Measurements from ENCODE around the gene RPAP3. TPM values are rescaled to one million over a fixed set of nuclear protein-coding genes. Genes with fewer than 3 reads are reported as not detected.

The RPAP3 gene
- total RNA-seq, 1 experiment from 2014 or later, result 44.3 TPM

GRCh38 chr12:47709671-47710070 lies 3.8 kb upstream of the RPAP3 start:
- POLR2A ChIA-PET, result no interaction called here

GRCh38 chr12:47709237-47709636 lies 3.4 kb upstream of the RPAP3 start:
- ChIA-PET CTCF (interaction anchor here (0.9 kb wide), 1 partner anchor 129 kb away, joined by 3 read pairs; no protein-coding TSS in a partner anchor), POLR2A (no interaction called here)
- ATAC-seq (no peak), DNase-seq (ENCODE audit: low spot score) (no peak)
- H3K27ac Mint-ChIP-seq, result no peak overlapping the region
- no peak overlapping the region for H3K4me3 Mint-ChIP-seq
- H3K36me3 Mint-ChIP-seq, result no peaks in the 10 kb centered on the region
- H3K9me3 Mint-ChIP-seq, result no peaks in the 10 kb centered on the region
- peaks cover 18% of the 10 kb centered on the region for H3K27me3 Mint-ChIP-seq (ENCODE audit: low read depth)
- H3K4me1 Mint-ChIP-seq, result peaks cover 12% of the 10 kb centered on the region
- no peak for TF ChIP-seq HMGA2 (CRISPR knock-in tag; IDR thresholded peaks at IDR 0.05)
- no peak for TF ChIP-seq RORB (CRISPR knock-in tag; IDR thresholded peaks at IDR 0.05)
- no peak for TF ChIP-seq GRHL2 (CRISPR knock-in tag; IDR thresholded peaks at IDR 0.05; ENCODE audit: insufficient replicate concordance, severe bottlenecking)
- TF ChIP-seq ZNF263 (CRISPR knock-in tag; IDR thresholded peaks at IDR 0.05; ENCODE audit: low read depth), result no peak
- no peak for TF ChIP-seq NR3C1 (CRISPR knock-in tag; conservative IDR thresholded peaks at IDR 0.05; ENCODE audit: low read depth)
- no peak for TF ChIP-seq ATF6 (CRISPR knock-in tag; IDR thresholded peaks at IDR 0.05)
- no peak for TF ChIP-seq ZNF232 (CRISPR knock-in tag; IDR thresholded peaks at IDR 0.05)
- TF ChIP-seq ZNF512 (CRISPR knock-in tag; IDR thresholded peaks at IDR 0.05; ENCODE audit: borderline replicate concordance), result no peak
- TF ChIP-seq CREB1 (CRISPR knock-in tag; IDR thresholded peaks at IDR 0.05), result no peak

More at GRCh38 chr12:47709671-47710070, 3.8 kb upstream of the RPAP3 start:
- DNase-seq (ENCODE audit: low spot score), result no peak
- H3K4me1 Mint-ChIP-seq, result peaks cover 12% of the 10 kb centered on the region
- no peak for TF ChIP-seq PRDM15 (CRISPR knock-in tag; IDR thresholded peaks at IDR 0.05)
- no peak for TF ChIP-seq ERG (CRISPR knock-in tag; IDR thresholded peaks at IDR 0.05)
- no peak for TF ChIP-seq PRRX2 (CRISPR knock-in tag; IDR thresholded peaks at IDR 0.05)
- no peak for TF ChIP-seq TP53 (CRISPR knock-in tag; IDR thresholded peaks at IDR 0.05)
- TF ChIP-seq FOXP1 (CRISPR knock-in tag; IDR thresholded peaks at IDR 0.05; ENCODE audit: borderline replicate concordance), result no peak
- TF ChIP-seq MAX (CRISPR knock-in tag; IDR thresholded peaks at IDR 0.05), result no peak
- no peak for TF ChIP-seq JAZF1 (CRISPR knock-in tag; IDR thresholded peaks at IDR 0.05)
- no peak for TF ChIP-seq ELF4 (CRISPR knock-in tag; IDR thresholded peaks at IDR 0.05; ENCODE audit: low read depth)
- no peak for TF ChIP-seq JUN (CRISPR knock-in tag; IDR thresholded peaks at IDR 0.05)
- TF ChIP-seq ATF2 (CRISPR knock-in tag; IDR thresholded peaks at IDR 0.05; ENCODE audit: borderline replicate concordance, low read depth), result no peak
- TF ChIP-seq ZBTB21 (CRISPR knock-in tag; IDR thresholded peaks at IDR 0.05; ENCODE audit: borderline replicate concordance), result no peak
- TF ChIP-seq CDX4 (CRISPR knock-in tag; IDR thresholded peaks at IDR 0.05; ENCODE audit: borderline replicate concordance), result no peak
- ATAC-seq, result no peak
- H3K27me3 Mint-ChIP-seq (ENCODE audit: low read depth), result peaks cover 21% of the 10 kb centered on the region
- no peaks in the 10 kb centered on the region for H3K36me3 Mint-ChIP-seq
- H3K4me3 Mint-ChIP-seq, result no peak overlapping the region
- H3K27ac Mint-ChIP-seq, result no peak overlapping the region
- no peaks in the 10 kb centered on the region for H3K9me3 Mint-ChIP-seq
- CTCF ChIA-PET, result interaction anchor here (0.9 kb wide), 1 partner anchor 129 kb away, joined by 3 read pairs; no protein-coding TSS in a partner anchor
